SH-SY5Y (cell line): ENCODE measurements around the gene CLPSL1.

Experiments used
- GATA2 ChIP-seq: IDR thresholded peaks from 2 replicates; pipeline ENCODE4 v1.6.1; 2011; ENCODE audit warnings: mild to moderate bottlenecking, low read depth, low read length
- GATA3 ChIP-seq: IDR thresholded peaks from 2 replicates; pipeline ENCODE4 v1.6.1; 2011; ENCODE audit warnings: low read depth, mild to moderate bottlenecking, low read length, moderate library complexity

DNA sequence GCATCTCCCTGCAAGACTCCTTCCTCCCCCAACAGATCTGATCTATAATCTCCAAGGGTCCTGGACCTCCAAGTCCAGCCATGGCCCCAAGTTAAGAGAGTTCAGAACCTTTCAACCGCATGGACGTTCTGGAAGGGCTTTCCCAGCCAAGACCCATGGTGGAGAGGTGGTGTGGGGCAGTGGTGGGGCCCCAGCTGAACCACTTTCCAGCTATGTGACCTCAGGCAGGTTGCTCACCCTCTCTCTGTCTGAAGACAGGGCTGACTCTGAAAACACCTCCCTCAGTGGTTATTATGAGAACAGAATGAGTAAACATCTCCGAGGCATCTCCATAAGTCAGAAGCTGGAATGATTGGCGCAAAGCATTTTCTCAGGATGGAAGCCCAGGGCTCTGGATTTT, 15.4 kb downstream of the CLPSL1 start:
- TF ChIP-seq GATA3 (no peak), GATA2 (no peak)
